PC-9 (cell line): ENCODE measurements around the gene DNAH7.

Source experiments
- CTCF ChIP-seq: fragments of 200-600 bp; sonication (generic); conservative IDR thresholded peaks from 2 replicates; pipeline ENCODE4 v1.6.1; 2017; ENCODE audit warnings: mixed run types, antibody characterized with exemption, mild to moderate bottlenecking, moderate library complexity
- EZH2 ChIP-seq: fragments of 200-600 bp; sonication (generic); IDR thresholded peaks from 2 replicates; pipeline ENCODE4 v1.8.0; 2017; ENCODE audit warnings: antibody characterized with exemption, low read depth

GRCh38 chr2:195700480-195700879, 368.2 kb downstream of the DNAH7 start:
- TF ChIP-seq CTCF (no peak), EZH2 (no peak)
